ENCODE measurements around the gene GHR. TPM values are rescaled to one million over a fixed set of nuclear protein-coding genes. Genes with fewer than 3 reads are reported as not detected.

Gene GHR
- total RNA-seq, 4 donors from 2014 or later, result 0.40 to 11.6 (median 7.6) TPM

DNA sequence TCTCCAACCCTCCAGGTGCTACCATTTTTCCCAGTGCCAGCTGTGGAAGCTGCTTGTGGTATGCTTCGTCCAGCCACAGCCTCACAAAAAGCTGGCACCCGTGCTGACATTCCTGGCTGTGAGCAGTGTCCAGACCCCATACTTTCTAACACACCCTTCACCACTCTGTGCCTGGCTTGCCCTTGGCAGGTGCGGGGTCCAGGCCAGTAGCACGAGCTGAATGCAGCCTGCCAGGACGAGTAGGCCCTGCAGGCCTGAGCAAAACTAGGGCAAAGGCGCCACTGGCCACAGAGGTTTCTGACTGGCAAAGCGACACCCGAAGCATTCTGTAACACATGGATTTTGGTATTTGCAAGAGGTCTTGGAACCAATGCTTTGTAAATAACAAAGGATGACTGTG lies 26.0 kb upstream of the GHR start:
- no peak overlapping the region for H3K4me3 ChIP-seq
- H3K9me3 ChIP-seq, result peaks cover 6 to 8% of the 10 kb centered on the region in 2 donors
- H3K4me1 ChIP-seq, result no peaks in the 10 kb centered on the region
- 86% methylated on average over 8 of the region's 8 CpGs; no CpG with 5 or more reads in 1 of the 2 donors for WGBS, 2 donors (ENCODE audit: low coverage in 1 of 2)
- no peak for DNase-seq
- no peaks in the 10 kb centered on the region for H3K36me3 ChIP-seq
- no peak overlapping the region for H3K27ac ChIP-seq
- in situ Hi-C loops (cut with MboI; ENCODE audit: low pct_ligation_motif_present in 1 of 4, low pct_unique_long_range_greater_than_20kb in 1 of 4, low sequenced_read_pairs in 3 of 4), result no loop called here
- TF ChIP-seq POLR2AphosphoS5 (IDR thresholded peaks at IDR 0.05) (no peak), EP300 (IDR thresholded peaks at IDR 0.05; ENCODE audit: low read depth) (no peak), POLR2A (IDR thresholded peaks at IDR 0.05) (no peak)
- TF ChIP-seq, protein P1, sequence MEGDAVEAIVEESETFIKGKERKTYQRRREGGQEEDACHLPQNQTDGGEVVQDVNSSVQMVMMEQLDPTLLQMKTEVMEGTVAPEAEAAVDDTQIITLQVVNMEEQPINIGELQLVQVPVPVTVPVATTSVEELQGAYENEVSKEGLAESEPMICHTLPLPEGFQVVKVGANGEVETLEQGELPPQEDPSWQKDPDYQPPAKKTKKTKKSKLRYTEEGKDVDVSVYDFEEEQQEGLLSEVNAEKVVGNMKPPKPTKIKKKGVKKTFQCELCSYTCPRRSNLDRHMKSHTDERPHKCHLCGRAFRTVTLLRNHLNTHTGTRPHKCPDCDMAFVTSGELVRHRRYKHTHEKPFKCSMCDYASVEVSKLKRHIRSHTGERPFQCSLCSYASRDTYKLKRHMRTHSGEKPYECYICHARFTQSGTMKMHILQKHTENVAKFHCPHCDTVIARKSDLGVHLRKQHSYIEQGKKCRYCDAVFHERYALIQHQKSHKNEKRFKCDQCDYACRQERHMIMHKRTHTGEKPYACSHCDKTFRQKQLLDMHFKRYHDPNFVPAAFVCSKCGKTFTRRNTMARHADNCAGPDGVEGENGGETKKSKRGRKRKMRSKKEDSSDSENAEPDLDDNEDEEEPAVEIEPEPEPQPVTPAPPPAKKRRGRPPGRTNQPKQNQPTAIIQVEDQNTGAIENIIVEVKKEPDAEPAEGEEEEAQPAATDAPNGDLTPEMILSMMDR (IDR thresholded peaks at IDR 0.05), result no peak
- H3K27me3 ChIP-seq, result no peaks in the 10 kb centered on the region
- intact Hi-C loops (cut with DNase I; ENCODE audit: low total_unique reads), result no loop called here

GRCh38 chr5:42399702-42400101 lies 23.5 kb upstream of the GHR start:
- no peaks in the 10 kb centered on the region for H3K27me3 ChIP-seq
- no peaks in the 10 kb centered on the region for H3K36me3 ChIP-seq
- no peaks in the 10 kb centered on the region for H3K4me1 ChIP-seq
- no peak overlapping the region for H3K4me3 ChIP-seq
- in situ Hi-C loops (cut with MboI; ENCODE audit: low pct_ligation_motif_present in 1 of 4, low pct_unique_long_range_greater_than_20kb in 1 of 4, low sequenced_read_pairs in 3 of 4), result loop anchor here in 1 of 4 donors (25.0 kb wide), 1 partner anchor 363 kb away; the partner anchor contains the start of gene CCDC152
- DNase-seq, result no peak
- no peaks in the 10 kb centered on the region for H3K9me3 ChIP-seq
- H3K27ac ChIP-seq, result no peak overlapping the region
- TF ChIP-seq, protein P1 (IDR thresholded peaks at IDR 0.05), result no peak
- TF ChIP-seq POLR2A (IDR thresholded peaks at IDR 0.05) (no peak), EP300 (IDR thresholded peaks at IDR 0.05; ENCODE audit: low read depth) (no peak), POLR2AphosphoS5 (IDR thresholded peaks at IDR 0.05) (no peak)
- intact Hi-C loops (cut with DNase I; ENCODE audit: low total_unique reads), result no loop called here
- WGBS, 2 donors (ENCODE audit: low coverage in 1 of 2), result 63 to 71% methylated on average over 2 of the region's 2 CpGs

GRCh38 chr5:42400474-42400873 lies 22.8 kb upstream of the GHR start:
- Histone ChIP-seq H3K9me3 (no peaks in the 10 kb centered on the region), H3K36me3 (no peaks in the 10 kb centered on the region), H3K4me3 (no peak overlapping the region), H3K27me3 (no peaks in the 10 kb centered on the region), H3K4me1 (no peaks in the 10 kb centered on the region), H3K27ac (no peak overlapping the region)
- TF ChIP-seq, protein P1 (IDR thresholded peaks at IDR 0.05), result no peak
- TF ChIP-seq POLR2A (IDR thresholded peaks at IDR 0.05) (no peak), EP300 (IDR thresholded peaks at IDR 0.05; ENCODE audit: low read depth) (no peak), POLR2AphosphoS5 (IDR thresholded peaks at IDR 0.05) (no peak)
- intact Hi-C loops (cut with DNase I; ENCODE audit: low total_unique reads) (no loop called here), in situ Hi-C loops (cut with MboI; ENCODE audit: low pct_ligation_motif_present in 1 of 4, low pct_unique_long_range_greater_than_20kb in 1 of 4, low sequenced_read_pairs in 3 of 4) (loop anchor here in 1 of 4 donors (25.0 kb wide), 1 partner anchor 362 kb away; the partner anchor contains the start of gene CCDC152)
- DNase-seq, result no peak
- 92 to 100% methylated on average over 3 of the region's 3 CpGs for WGBS, 2 donors (ENCODE audit: low coverage in 1 of 2)

DNA sequence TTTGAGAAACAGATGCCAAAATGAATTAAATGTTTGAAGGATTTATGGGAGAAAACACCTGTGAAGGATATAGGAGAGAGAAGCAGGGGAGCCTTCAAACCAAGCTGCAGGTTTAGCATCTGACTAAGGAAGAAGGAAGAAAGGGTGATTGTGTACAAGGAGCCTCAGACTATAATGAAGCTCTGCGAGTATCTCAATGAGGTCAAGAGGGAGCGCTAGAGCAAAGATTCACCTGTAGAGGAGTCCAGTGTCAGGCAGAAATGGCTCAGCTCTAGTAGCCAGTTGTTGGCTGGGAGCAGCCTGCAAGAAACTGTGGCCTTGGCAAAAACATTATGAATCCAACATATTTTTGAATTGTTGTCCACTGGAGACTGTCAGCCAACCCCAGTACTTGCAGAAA lies 20.0 kb upstream of the GHR start:
- no peak overlapping the region for H3K4me3 ChIP-seq
- no peak overlapping the region for H3K27ac ChIP-seq
- 91% methylated on average over 2 of the region's 2 CpGs; no CpG with 5 or more reads in 1 of the 2 donors for WGBS, 2 donors (ENCODE audit: low coverage in 1 of 2)
- in situ Hi-C loops (cut with MboI; ENCODE audit: low pct_ligation_motif_present in 1 of 4, low pct_unique_long_range_greater_than_20kb in 1 of 4, low sequenced_read_pairs in 3 of 4) (loop anchor here in 1 of 4 donors (25.0 kb wide), 1 partner anchor 359 kb away; the partner anchor contains the start of gene CCDC152), intact Hi-C loops (cut with DNase I; ENCODE audit: low total_unique reads) (no loop called here)
- no peaks in the 10 kb centered on the region for H3K9me3 ChIP-seq
- H3K4me1 ChIP-seq, result no peaks in the 10 kb centered on the region
- no peaks in the 10 kb centered on the region for H3K27me3 ChIP-seq
- TF ChIP-seq, protein P1 (IDR thresholded peaks at IDR 0.05), result no peak
- no peak for TF ChIP-seq POLR2A (IDR thresholded peaks at IDR 0.05)
- TF ChIP-seq EP300 (IDR thresholded peaks at IDR 0.05; ENCODE audit: low read depth), result no peak
- no peak for TF ChIP-seq POLR2AphosphoS5 (IDR thresholded peaks at IDR 0.05)
- no peaks in the 10 kb centered on the region for H3K36me3 ChIP-seq
- no peak for DNase-seq
